ENCODE results near the gene SFTPD. TPM values are rescaled to one million over a fixed set of nuclear protein-coding genes. Genes with fewer than 3 reads are reported as not detected.
"Not testable (repeated sequence)": the region's sequence is repeated elsewhere in the genome, so short reads cannot be mapped to it uniquely, and the experiment has no call there.

Gene SFTPD
- total and polyA plus RNA-seq, 7 donors, result 0.03 to 0.21 (median 0.07) TPM; not detected in 4

GRCh38 chr10:79898597-79899325 is 50.1 kb downstream of the SFTPD start:
- no peak for ATAC-seq
- TF ChIP-seq, protein P1, sequence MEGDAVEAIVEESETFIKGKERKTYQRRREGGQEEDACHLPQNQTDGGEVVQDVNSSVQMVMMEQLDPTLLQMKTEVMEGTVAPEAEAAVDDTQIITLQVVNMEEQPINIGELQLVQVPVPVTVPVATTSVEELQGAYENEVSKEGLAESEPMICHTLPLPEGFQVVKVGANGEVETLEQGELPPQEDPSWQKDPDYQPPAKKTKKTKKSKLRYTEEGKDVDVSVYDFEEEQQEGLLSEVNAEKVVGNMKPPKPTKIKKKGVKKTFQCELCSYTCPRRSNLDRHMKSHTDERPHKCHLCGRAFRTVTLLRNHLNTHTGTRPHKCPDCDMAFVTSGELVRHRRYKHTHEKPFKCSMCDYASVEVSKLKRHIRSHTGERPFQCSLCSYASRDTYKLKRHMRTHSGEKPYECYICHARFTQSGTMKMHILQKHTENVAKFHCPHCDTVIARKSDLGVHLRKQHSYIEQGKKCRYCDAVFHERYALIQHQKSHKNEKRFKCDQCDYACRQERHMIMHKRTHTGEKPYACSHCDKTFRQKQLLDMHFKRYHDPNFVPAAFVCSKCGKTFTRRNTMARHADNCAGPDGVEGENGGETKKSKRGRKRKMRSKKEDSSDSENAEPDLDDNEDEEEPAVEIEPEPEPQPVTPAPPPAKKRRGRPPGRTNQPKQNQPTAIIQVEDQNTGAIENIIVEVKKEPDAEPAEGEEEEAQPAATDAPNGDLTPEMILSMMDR (IDR thresholded peaks at IDR 0.05), result no peak
- H3K4me1 ChIP-seq, result no peaks in the 10 kb centered on the region
- no peak overlapping the region for H3K4me3 ChIP-seq
- 91 to 95% (median 94%) methylated on average over 3 of the region's 3 CpGs for WGBS, 3 donors
- no peaks in the 10 kb centered on the region for H3K36me3 ChIP-seq (ENCODE audit: insufficient read depth in 1 of 2, low read depth in 1 of 2)
- H3K9me3 ChIP-seq, result no peaks in the 10 kb centered on the region
- H3K27me3 ChIP-seq (ENCODE audit: insufficient read depth in 3 of 3, low read length in 2 of 3), result no peaks in the 10 kb centered on the region
- no peak for DNase-seq
- intact Hi-C loops (cut with DNase I), result no loop called here
- H3K27ac ChIP-seq, result no peak overlapping the region

- 90 to 93% (median 92%) methylated on average over 17 of the region's 17 CpGs for WGBS, 3 donors
- H3K36me3 ChIP-seq (ENCODE audit: insufficient read depth in 1 of 2, low read depth in 1 of 2), result not testable (repeated sequence)
Measured at GRCh38 chr10:79892896-79893295, 56.0 kb downstream of the SFTPD start.

DNA sequence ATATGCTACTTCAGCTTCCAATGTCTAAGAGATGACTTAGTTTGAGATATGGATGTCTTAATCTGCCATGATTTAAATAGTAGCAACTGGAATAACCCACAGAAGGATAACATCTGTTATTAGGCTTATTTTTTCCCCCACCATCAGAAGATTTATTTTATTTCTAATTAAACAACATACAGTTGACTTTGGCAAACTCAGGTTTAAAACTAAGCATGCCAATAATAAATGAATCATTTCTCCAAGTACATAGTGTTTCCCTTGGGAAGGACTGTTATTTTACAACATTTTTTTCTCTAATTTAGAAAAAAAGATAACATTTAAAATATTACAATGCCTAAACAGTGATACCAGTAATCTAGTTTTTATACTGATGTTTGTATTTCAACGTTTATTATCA is 58.4 kb downstream of the SFTPD start:
- Histone ChIP-seq H3K4me1 (no peaks in the 10 kb centered on the region), H3K36me3 (ENCODE audit: insufficient read depth in 1 of 2, low read depth in 1 of 2) (no peaks in the 10 kb centered on the region), H3K4me3 (no peak overlapping the region), H3K9me3 (no peaks in the 10 kb centered on the region), H3K27me3 (ENCODE audit: insufficient read depth in 3 of 3, low read length in 2 of 3) (no peaks in the 10 kb centered on the region), H3K27ac (no peak overlapping the region)
- 39 to 62% (median 56%) methylated on average over 1 of the region's 1 CpG for WGBS, 3 donors
- DNase-seq (no peak), ATAC-seq (no peak)
- intact Hi-C loops (cut with DNase I), result no loop called here
- TF ChIP-seq, protein P1 (IDR thresholded peaks at IDR 0.05), result no peak

More at GRCh38 chr10:79892896-79893295, 56.0 kb downstream of the SFTPD start:
- DNase-seq; H3K27me3 ChIP-seq (ENCODE audit: insufficient read depth in 3 of 3, low read length in 2 of 3); H3K27ac ChIP-seq; intact Hi-C loops (cut with DNase I); H3K4me1 ChIP-seq; ATAC-seq; H3K4me3 ChIP-seq; H3K9me3 ChIP-seq: not testable (repeated sequence)

DNA sequence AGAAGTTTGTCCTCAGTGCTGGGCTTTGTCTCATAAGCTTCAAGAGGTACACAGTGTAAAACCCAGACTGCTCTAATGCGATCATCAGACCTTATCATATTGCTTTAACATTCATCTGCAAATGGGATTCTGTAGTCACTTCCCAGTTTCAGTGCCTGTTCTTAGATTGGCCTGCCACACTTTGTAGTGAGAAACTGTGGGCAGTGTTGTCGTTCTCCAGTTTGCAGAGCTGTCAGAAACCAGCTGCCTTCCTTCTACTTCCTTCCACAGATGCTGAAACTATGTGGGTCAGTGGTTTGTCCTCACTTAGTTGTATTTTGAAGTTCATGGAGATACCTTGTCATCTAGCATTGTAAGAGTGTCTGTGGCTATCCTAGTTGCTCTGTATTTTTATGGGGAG is 59.9 kb downstream of the SFTPD start:
- DNase-seq; H3K27ac ChIP-seq; H3K4me3 ChIP-seq; intact Hi-C loops (cut with DNase I); H3K4me1 ChIP-seq; H3K27me3 ChIP-seq (ENCODE audit: insufficient read depth in 3 of 3, low read length in 2 of 3); ATAC-seq; H3K36me3 ChIP-seq (ENCODE audit: insufficient read depth in 1 of 2, low read depth in 1 of 2); H3K9me3 ChIP-seq: not testable (repeated sequence)
- 57 to 60% (median 57%) methylated on average over 2 of the region's 2 CpGs for WGBS, 3 donors

Other genes starting within 250 kb of the SFTPD start
- under 1 TPM; 0.06 to 0.86 (median 0.58) TPM for gene NUTM2B, start 245.9 kb downstream of the SFTPD start, total RNA-seq
- gene NUTM2B, start 245.9 kb downstream of the SFTPD start, polyA plus RNA-seq, result under 1 TPM in 2 of 3 donors, not detected in 1; 0.13 to 0.45 TPM
- under 1 TPM in 1 of 4 donors, not detected in 3; 0.30 TPM for gene NUTM2E, start 122.4 kb downstream of the SFTPD start, total RNA-seq
- under 1 TPM; 0.01 to 0.12 (median 0.11) TPM for gene NUTM2E, start 122.4 kb downstream of the SFTPD start, polyA plus RNA-seq
- gene TMEM254, start 129.6 kb upstream of the SFTPD start, total RNA-seq, result 1 to 10 TPM; 2.1 to 4.8 (median 3.1) TPM
- 1 to 10 TPM; 4.7 to 8.2 (median 5.7) TPM for gene TMEM254, start 129.6 kb upstream of the SFTPD start, polyA plus RNA-seq
- gene PLAC9, start 183.6 kb upstream of the SFTPD start, total RNA-seq, result 10 to 100 TPM in 1 of 4 donors, 1 to 10 TPM in 3; 5.4 to 14.6 (median 8.8) TPM
- gene PLAC9, start 183.6 kb upstream of the SFTPD start, polyA plus RNA-seq, result 1 to 10 TPM; 8.5 to 9.5 (median 9.4) TPM

All from psoas muscle (tissue), 8 donors.